Esophagus muscularis mucosa (tissue), 4 donors: Measurements from ENCODE around the gene ACADSB.

Source experiments
- CTCF ChIP-seq, 3 experiments: fragments of 200-600 bp in 2 of 3; fragments of 450-650 bp in 1 of 3; sonication (generic) in 2 of 3; IDR thresholded peaks; one replicate each; pipeline ENCODE4 v1.5.1; 2017 to 2019; ENCODE audit warnings: antibody characterized with exemption in 3 of 3, mild to moderate bottlenecking in 2 of 3, moderate library complexity in 1 of 3
- EP300 ChIP-seq: sonication (generic); formaldehyde crosslinking; IDR thresholded peaks from one replicate; pipeline ENCODE4 v1.6.1; 2017; ENCODE audit warnings: antibody characterized with exemption
- POLR2A ChIP-seq: fragments of 450-650 bp; IDR thresholded peaks from one replicate; pipeline ENCODE4 v1.6.1; 2017; ENCODE audit warnings: antibody characterized with exemption, moderate library complexity, mild to moderate bottlenecking, low read depth

GRCh38 chr10:122986335-122986734 lies 22.5 kb upstream of the ACADSB start:
- TF ChIP-seq CTCF (IDR thresholded peaks at IDR 0.05) (no peak), POLR2A (no peak), EP300 (no peak)
